OCI-LY3 (cell line): ENCODE data around the gene TMEM208.

Experiments used
- EZH2phosphoT487 ChIP-seq: fragments of 200-600 bp; shearing (Covaris generic); IDR thresholded peaks from 2 replicates; pipeline ENCODE4 v1.6.1; 2018; ENCODE audit warnings: antibody characterized with exemption, mixed run types, low read depth
- TF ChIP-seq, protein P1 (sequence below): fragments of 200-600, 300-600 bp; sonication (generic); IDR thresholded peaks from 2 replicates; pipeline ENCODE4 v1.5.1; 2014; ENCODE audit warnings: antibody characterized with exemption, low read length, low read depth

GRCh38 chr16:67277999-67278772, 51.3 kb downstream of the TMEM208 start:
- TF ChIP-seq, protein P1, sequence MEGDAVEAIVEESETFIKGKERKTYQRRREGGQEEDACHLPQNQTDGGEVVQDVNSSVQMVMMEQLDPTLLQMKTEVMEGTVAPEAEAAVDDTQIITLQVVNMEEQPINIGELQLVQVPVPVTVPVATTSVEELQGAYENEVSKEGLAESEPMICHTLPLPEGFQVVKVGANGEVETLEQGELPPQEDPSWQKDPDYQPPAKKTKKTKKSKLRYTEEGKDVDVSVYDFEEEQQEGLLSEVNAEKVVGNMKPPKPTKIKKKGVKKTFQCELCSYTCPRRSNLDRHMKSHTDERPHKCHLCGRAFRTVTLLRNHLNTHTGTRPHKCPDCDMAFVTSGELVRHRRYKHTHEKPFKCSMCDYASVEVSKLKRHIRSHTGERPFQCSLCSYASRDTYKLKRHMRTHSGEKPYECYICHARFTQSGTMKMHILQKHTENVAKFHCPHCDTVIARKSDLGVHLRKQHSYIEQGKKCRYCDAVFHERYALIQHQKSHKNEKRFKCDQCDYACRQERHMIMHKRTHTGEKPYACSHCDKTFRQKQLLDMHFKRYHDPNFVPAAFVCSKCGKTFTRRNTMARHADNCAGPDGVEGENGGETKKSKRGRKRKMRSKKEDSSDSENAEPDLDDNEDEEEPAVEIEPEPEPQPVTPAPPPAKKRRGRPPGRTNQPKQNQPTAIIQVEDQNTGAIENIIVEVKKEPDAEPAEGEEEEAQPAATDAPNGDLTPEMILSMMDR, result no peak
- no peak for TF ChIP-seq EZH2phosphoT487
